ENCODE results near the gene CLEC4G. TPM values are rescaled to one million over a fixed set of nuclear protein-coding genes. Genes with fewer than 3 reads are reported as not detected.
"Not testable (repeated sequence)": the region's sequence is repeated elsewhere in the genome, so short reads cannot be mapped to it uniquely, and the experiment has no call there.

The CLEC4G gene
- total and polyA plus RNA-seq, 7 donors = 0.08 to 0.69 (median 0.38) TPM; not detected in 2

DNA sequence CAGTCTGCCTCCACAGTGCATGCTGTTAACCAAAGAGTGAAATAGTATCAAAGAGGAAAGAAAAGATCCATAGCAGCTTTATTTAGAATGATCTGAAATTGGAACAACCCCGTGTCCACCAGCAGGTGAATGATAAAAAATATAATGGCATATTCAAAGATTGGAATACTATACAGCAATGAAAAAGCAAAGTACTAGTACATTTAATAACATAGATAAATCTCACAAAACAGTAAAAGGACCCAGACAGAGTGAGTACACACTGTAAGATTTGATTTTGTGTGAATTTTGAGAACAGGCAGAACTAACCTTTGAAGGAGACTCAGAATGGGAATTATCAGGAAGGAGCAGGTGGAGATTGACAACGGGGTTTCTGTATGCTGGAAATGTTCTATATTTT, 16.3 kb upstream of the CLEC4G start:
- H3K36me3 ChIP-seq (ENCODE audit: insufficient read depth in 1 of 2, low read depth in 1 of 2) = no peaks in the 10 kb centered on the region
- H3K9me3 ChIP-seq = no peaks in the 10 kb centered on the region
- WGBS, 3 donors = 65 to 73% (median 66%) methylated on average over 2 of the region's 2 CpGs
- H3K27ac ChIP-seq = no peak overlapping the region
- TF ChIP-seq, protein P1, sequence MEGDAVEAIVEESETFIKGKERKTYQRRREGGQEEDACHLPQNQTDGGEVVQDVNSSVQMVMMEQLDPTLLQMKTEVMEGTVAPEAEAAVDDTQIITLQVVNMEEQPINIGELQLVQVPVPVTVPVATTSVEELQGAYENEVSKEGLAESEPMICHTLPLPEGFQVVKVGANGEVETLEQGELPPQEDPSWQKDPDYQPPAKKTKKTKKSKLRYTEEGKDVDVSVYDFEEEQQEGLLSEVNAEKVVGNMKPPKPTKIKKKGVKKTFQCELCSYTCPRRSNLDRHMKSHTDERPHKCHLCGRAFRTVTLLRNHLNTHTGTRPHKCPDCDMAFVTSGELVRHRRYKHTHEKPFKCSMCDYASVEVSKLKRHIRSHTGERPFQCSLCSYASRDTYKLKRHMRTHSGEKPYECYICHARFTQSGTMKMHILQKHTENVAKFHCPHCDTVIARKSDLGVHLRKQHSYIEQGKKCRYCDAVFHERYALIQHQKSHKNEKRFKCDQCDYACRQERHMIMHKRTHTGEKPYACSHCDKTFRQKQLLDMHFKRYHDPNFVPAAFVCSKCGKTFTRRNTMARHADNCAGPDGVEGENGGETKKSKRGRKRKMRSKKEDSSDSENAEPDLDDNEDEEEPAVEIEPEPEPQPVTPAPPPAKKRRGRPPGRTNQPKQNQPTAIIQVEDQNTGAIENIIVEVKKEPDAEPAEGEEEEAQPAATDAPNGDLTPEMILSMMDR (IDR thresholded peaks at IDR 0.05) = no peak
- no peak for ATAC-seq
- intact Hi-C loops (cut with DNase I) = no loop called here
- H3K27me3 ChIP-seq (ENCODE audit: insufficient read depth in 3 of 3, low read length in 2 of 3) = no peaks in the 10 kb centered on the region
- H3K4me3 ChIP-seq = no peak overlapping the region
- no peaks in the 10 kb centered on the region for H3K4me1 ChIP-seq
- no peak for DNase-seq

DNA sequence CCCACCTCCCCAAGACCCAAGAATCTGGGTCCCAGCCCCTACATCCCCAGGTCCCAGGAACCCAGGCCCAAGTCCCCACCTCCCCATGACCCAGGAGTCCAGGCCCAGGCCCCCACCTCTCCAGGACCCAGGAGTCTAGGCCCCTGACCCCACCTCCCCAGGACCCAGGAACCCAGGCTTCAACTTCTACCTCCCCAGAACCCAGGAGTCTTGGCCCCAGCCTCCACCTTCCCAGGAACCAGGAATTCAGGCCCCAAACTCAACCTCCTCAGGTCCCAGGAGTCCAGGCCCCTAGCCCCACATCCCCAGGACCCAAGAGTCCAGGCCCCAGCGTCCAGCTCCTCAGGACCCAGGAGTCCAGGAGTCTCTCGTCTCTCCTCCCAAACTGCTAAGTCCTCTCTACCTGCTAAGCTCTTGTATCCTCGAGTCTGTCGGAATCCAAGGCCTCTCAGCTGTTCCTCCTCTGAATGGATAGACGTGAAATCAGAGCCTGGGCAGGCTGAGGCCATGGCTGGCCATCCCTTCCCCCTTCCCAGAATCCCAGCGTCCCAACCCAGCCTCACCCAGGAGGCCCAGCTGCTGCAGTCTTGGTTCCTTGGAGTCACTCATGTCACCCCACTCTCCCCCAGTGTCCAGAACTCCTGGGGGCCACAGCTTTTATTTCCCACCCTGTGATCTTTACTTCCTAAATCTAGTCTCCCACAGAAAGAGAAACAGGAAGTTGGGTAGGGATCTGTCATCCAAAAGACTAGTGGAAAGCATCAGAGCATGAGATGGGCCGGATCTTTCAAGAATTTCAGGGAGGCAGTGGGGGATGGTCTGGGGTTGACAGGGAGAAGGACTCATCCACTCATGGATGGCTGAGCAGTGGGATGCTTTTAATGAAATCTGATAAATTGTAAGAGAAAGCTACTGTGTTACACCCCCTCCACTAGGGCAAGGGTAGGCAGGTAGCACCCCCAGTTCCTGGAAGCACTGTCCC, 15.3 kb upstream of the CLEC4G start, which contains the start of gene CD209:
TSS of gene CD209 (minus strand) at position 632 of the 982 bp plus-strand sequence. CDS start at position 609, 23 bp downstream.
- Histone ChIP-seq H3K27me3 (ENCODE audit: insufficient read depth in 3 of 3, low read length in 2 of 3) (no peaks in the 10 kb centered on the region), H3K4me1 (no peaks in the 10 kb centered on the region), H3K9me3 (no peaks in the 10 kb centered on the region), H3K36me3 (ENCODE audit: insufficient read depth in 1 of 2, low read depth in 1 of 2) (no peaks in the 10 kb centered on the region), H3K4me3 (peak within 1 kb of the TSS; percentile 11), H3K27ac (no peak within 1 kb of the TSS)
- no peak for DNase-seq
- intact Hi-C loops (cut with DNase I) = no loop called here
- WGBS, 3 donors = 31 to 46% (median 35%) methylated on average over 6 to 7 of the region's 7 CpGs
- TF ChIP-seq, protein P1 (IDR thresholded peaks at IDR 0.05) = no peak
- ATAC-seq = no peak

GRCh38 chr19:7746306-7746705, 14.4 kb upstream of the CLEC4G start:
- H3K36me3 ChIP-seq (ENCODE audit: insufficient read depth in 1 of 2, low read depth in 1 of 2); H3K27me3 ChIP-seq (ENCODE audit: insufficient read depth in 3 of 3, low read length in 2 of 3); H3K27ac ChIP-seq; H3K9me3 ChIP-seq; DNase-seq; intact Hi-C loops (cut with DNase I); ATAC-seq; H3K4me1 ChIP-seq; H3K4me3 ChIP-seq: not testable (repeated sequence)
- WGBS, 3 donors = 68 to 76% (median 68%) methylated on average over 3 to 4 of the region's 4 CpGs

DNA sequence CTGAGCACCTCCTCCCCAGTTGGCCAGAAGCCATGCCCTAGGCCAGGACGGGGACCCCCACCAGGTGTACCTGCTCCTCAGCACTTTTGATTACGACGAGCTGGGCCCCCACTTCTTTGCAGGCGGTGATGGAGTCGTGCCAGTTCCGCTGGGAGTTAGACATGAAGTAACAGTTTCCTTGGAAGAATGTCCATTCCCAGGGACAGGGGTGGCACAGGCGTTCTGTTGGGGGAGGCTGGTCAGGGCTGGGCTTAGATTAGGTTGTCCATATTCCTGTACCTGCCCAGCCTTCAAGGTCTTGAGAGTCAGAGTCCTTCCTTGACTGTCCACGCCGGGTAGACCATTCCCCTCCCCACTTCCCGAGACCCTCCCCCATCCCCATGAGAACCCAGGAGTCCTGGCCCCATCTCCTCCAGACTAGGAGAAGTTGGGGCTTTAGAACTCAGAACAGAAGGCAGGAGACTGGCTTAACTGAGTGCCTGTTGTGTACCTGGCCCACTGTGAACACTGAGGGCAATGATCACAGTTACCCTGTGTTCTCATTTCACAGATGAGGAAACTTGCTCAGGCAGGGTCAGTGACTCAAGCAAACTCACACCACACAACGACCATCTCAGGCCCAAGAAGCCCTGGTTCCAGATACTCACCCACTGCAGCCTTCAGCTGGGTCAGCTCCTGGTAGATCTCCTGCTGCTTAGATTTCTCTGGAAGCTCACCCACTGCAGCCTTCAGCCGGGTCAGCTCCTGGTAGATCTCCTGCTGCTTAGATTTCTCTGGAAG, 13.2 kb upstream of the CLEC4G start:
- intact Hi-C loops (cut with DNase I) = no loop called here
- Histone ChIP-seq H3K4me3 (no peak overlapping the region), H3K36me3 (ENCODE audit: insufficient read depth in 1 of 2, low read depth in 1 of 2) (no peaks in the 10 kb centered on the region), H3K9me3 (no peaks in the 10 kb centered on the region), H3K4me1 (no peaks in the 10 kb centered on the region), H3K27me3 (ENCODE audit: insufficient read depth in 3 of 3, low read length in 2 of 3) (no peaks in the 10 kb centered on the region), H3K27ac (no peak overlapping the region)
- TF ChIP-seq, protein P1 (IDR thresholded peaks at IDR 0.05) = no peak
- 71 to 79% (median 74%) methylated on average over 11 to 12 of the region's 12 CpGs for WGBS, 3 donors
- DNase-seq = no peak
- ATAC-seq = no peak
